Measurements from ENCODE around the gene ETS1.

The ETS1 gene

DNA sequence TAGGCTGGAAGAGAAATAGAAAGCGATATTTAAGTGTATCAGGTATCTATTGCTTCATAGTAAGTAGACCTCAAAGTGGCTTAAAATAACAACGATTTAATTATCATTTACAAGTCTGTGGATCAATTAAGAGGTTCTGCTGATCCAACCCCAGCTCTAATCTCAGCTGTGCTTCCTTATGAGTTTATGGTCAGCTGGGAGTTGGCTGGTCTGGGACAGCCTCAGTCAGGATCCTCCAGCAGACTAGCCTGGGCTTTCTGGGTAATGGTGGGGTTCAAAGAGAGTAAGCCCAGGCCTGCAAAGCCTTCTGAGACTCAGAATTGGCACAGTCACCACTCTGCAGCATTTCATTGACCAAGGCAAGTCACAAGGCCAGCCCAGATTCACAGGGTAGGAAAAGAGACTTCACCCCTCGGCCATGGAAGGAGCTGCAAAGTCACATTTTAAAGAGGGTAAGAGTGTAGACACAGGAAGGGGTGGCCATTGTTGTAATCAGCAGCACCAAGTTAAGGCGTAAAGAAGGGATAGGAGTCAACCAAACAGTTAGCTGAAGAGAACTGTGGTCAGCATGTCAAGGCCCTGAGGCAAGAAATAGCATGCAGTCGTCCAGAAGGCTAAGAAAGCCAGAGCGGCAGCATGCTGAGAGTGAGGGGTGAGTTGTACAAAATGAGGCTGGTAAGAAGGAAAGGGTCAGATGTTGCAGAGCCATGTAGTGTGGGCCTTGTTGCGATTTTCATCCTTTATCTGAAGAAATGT, 168.2 kb downstream of the ETS1 start:
- no peak for DNase-seq

DNA sequence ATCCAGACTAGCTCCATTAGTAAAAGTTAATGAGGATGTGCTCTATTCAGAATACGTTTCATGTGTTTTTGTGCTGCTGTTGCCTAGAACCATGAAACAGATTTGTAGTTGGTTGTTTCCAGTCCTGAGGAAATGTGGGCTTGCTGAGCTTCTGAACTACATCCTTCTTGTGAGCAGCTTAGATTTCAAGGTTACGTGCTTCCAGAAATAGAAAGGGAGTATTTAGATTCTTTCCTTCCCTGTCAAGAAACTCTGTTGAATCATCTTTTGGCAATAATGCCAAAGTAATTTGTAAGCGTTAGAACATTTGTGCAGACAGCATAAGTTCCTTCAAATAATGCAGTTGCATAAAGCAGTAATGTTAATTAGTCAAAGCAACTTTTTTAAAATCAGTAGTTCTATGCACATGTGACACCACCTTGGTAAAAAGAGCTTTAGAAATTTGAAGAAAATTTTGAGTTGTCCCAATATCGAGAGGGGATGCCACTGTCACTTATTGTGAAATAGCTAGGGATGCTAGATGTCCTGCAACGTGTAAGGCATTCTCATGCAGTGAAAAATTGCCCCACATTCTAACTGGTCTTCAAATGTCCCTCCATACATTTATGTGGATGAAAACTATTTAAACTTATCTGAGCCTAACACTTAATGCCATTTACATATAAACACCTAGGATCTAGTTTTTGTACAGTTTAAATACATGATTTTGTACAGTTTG, 169.6 kb downstream of the ETS1 start:
- DNase-seq = no peak

DNA sequence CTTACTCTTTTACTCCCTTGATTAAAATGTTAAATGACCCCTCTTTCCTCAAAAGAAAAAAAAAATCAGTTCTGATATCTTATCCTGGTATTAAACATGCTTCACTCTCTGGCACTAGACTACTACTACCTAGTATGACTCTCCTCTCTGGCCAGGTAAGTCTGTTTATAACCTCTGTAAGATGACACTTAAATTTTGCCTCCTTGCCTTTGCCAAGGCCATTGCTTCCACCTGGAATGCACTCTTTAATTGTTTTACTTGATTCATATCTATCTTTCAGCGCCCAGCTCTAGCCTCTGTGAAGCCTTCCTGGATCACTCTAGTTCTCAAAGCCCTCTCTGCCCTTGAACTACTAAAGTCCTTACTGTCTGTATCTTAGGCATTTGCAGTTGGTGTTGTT, 170.4 kb downstream of the ETS1 start:
- DNase-seq = no peak

DNA sequence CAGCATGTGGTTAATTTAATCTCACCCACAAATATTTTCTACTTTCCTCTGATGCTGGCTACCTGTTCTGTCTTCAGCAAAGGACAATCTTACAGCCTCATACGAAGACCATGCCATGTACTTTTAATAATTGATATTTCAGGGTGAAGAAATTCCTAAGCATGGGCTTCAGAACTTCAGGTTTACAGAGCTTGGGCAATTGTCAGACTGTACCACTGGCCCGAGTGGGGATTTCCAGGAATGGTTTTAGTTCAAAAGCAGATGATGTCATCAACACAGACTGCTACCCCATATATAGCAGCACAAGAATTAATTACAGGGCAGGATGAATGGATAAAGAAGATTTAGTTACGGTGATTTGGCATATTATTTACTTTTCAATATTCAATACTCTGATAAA, 171.8 kb downstream of the ETS1 start:
- no peak for DNase-seq

DNA sequence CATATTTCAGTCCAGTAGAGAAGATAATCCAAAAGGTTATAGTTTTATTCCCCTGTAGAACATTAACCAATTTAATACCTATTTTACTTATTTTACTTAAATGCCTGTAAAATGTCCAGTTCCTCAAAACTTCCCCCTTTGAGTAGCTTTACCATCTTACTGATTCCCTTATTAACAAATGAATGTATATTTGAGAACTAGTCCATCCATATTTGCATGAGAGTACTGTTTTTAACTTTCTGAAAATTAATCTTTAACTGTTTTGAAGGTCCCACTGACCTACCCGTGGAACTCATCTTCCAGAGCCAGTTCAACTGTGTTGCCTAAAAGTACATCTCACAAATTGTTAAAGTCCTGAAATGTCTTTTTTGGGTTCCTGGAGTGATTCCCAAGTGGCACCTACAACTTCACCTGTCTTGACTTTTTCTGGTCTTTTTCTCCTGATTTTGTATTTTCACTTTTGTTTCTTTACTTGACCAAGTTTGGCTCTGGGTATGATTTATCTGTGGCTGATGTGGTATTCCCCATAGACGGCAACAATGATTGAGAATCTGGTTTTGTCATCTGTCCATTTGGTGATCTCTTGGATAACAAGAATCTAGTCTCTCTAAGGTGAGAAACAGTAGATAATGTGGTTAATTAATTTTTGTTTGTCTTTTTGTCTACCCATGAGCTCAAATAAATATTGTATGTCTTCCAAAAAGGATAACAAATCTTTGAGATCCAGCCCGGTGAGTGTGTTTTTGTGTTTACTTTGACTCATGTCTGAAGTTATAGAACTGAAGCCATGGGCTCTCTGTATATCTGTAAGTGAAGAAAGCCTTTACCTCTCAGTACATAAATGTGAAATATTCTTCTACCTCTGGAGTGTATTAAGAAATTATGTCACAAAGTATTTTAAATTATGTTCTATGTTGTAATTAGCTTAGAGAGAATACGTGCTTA, 174.2 kb downstream of the ETS1 start:
- no peak for DNase-seq

DNA sequence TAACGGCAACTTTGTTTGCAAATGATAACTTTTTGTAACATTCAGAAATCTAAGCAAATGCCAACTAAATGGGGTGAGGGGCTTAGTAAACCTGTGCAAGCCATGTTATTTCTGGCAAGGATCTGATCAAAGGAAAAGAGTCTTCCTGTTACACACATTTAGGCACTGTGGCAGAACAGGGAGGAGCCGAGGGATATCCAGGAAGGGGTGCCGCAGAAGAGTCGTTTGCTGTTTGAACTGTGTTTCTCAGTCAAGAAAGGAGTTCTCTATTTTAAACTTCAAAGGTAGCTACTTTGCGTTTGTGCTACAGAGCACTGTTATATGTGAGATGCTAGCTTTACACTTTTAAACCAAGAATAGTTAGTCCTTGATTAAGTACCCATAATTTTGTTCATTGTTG, 175.5 kb downstream of the ETS1 start:
- DNase-seq = no peak

DNA sequence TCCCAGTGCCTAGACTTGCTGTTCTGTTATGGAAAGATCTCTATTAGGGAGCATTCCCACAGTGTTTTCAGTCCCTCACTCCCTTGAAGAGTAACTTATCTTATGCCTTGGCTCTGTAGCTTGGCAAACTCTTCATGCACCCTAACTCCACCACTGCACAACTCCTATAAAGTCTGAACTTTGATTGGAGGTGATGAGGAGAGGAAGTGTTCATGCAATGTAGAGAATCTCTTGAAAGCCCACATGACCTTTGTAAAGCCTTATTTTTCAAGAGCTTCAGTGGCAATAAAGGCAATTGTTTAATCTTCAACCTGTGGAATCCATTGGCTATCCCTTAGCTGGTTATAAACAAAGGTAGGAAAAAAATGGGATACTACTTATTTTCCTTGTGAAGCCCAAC, 176.2 kb downstream of the ETS1 start:
- DNase-seq = no peak

DNA sequence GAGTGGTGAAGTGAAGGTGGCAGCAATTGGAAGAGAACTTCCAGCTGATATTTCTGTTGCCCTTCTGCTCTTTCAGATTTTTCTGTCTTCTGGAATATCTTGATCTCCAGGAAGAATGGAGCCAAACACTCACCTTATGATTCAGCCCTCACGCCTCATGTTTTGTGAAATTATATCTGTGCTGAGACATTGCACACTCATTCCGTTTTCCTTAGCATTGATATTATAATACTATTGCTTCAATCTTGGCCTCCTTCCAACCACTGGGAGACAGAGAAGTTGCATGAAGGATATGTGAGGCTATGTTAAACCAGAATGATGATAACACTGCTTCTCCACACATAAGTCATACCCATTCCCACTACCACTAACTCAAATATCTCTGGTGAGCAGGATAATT, 177.9 kb downstream of the ETS1 start:
- DNase-seq = no peak

All from NCI-H748 treated with DMSO at 0.1 percent for 48 hours (cell line).